ENCODE measurements around the gene ABHD6. TPM values are rescaled to one million over a fixed set of nuclear protein-coding genes. Genes with fewer than 3 reads are reported as not detected.
"Not testable (repeated sequence)": the region's sequence is repeated elsewhere in the genome, so short reads cannot be mapped to it uniquely, and the experiment has no call there.

Gene ABHD6
- total RNA-seq, 1 donor from 2014 or later: 7.4 TPM

- peaks cover 22% of the 10 kb centered on the region for H3K36me3 Mint-ChIP-seq (ENCODE audit: unreplicated experiment)
- TF ChIP-seq, protein P1, sequence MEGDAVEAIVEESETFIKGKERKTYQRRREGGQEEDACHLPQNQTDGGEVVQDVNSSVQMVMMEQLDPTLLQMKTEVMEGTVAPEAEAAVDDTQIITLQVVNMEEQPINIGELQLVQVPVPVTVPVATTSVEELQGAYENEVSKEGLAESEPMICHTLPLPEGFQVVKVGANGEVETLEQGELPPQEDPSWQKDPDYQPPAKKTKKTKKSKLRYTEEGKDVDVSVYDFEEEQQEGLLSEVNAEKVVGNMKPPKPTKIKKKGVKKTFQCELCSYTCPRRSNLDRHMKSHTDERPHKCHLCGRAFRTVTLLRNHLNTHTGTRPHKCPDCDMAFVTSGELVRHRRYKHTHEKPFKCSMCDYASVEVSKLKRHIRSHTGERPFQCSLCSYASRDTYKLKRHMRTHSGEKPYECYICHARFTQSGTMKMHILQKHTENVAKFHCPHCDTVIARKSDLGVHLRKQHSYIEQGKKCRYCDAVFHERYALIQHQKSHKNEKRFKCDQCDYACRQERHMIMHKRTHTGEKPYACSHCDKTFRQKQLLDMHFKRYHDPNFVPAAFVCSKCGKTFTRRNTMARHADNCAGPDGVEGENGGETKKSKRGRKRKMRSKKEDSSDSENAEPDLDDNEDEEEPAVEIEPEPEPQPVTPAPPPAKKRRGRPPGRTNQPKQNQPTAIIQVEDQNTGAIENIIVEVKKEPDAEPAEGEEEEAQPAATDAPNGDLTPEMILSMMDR (IDR thresholded peaks at IDR 0.05): no peak
- H3K4me3 Mint-ChIP-seq (ENCODE audit: unreplicated experiment): no peak overlapping the region
- H3K27ac Mint-ChIP-seq (ENCODE audit: unreplicated experiment): no peak overlapping the region
- H3K4me1 Mint-ChIP-seq (ENCODE audit: unreplicated experiment): peaks cover 10% of the 10 kb centered on the region
- H3K9me3 Mint-ChIP-seq (ENCODE audit: unreplicated experiment): no peaks in the 10 kb centered on the region
- DNase-seq (ENCODE audit: extremely low spot score, unreplicated experiment): no peak
- H3K27me3 Mint-ChIP-seq (ENCODE audit: unreplicated experiment): no peaks in the 10 kb centered on the region
These were observed 36.5 kb downstream of the ABHD6 start for GRCh38 chr3:58274027-58274614.

- Mint-ChIP-seq H3K27me3 (ENCODE audit: unreplicated experiment) (no peaks in the 10 kb centered on the region), H3K4me1 (ENCODE audit: unreplicated experiment) (no peaks in the 10 kb centered on the region), H3K4me3 (ENCODE audit: unreplicated experiment) (no peak overlapping the region), H3K36me3 (ENCODE audit: unreplicated experiment) (peaks cover 23% of the 10 kb centered on the region), H3K27ac (ENCODE audit: unreplicated experiment) (no peak overlapping the region), H3K9me3 (ENCODE audit: unreplicated experiment) (no peaks in the 10 kb centered on the region)
- DNase-seq (ENCODE audit: extremely low spot score, unreplicated experiment): no peak
- TF ChIP-seq, protein P1 (IDR thresholded peaks at IDR 0.05): no peak
These were observed 43.5 kb downstream of the ABHD6 start for GRCh38 chr3:58281069-58281468.

GRCh38 chr3:58285334-58285733 is 47.7 kb downstream of the ABHD6 start:
- Mint-ChIP-seq H3K36me3 (ENCODE audit: unreplicated experiment) (peaks cover 8% of the 10 kb centered on the region), H3K9me3 (ENCODE audit: unreplicated experiment) (no peaks in the 10 kb centered on the region), H3K4me3 (ENCODE audit: unreplicated experiment) (no peak overlapping the region), H3K4me1 (ENCODE audit: unreplicated experiment) (no peaks in the 10 kb centered on the region), H3K27me3 (ENCODE audit: unreplicated experiment) (no peaks in the 10 kb centered on the region), H3K27ac (ENCODE audit: unreplicated experiment) (no peak overlapping the region)
- DNase-seq (ENCODE audit: extremely low spot score, unreplicated experiment): no peak
- TF ChIP-seq, protein P1 (IDR thresholded peaks at IDR 0.05): no peak

GRCh38 chr3:58287354-58287753 is 49.8 kb downstream of the ABHD6 start:
- Mint-ChIP-seq H3K4me3 (ENCODE audit: unreplicated experiment) (no peak overlapping the region), H3K27ac (ENCODE audit: unreplicated experiment) (no peak overlapping the region), H3K36me3 (ENCODE audit: unreplicated experiment) (peaks cover 7% of the 10 kb centered on the region), H3K9me3 (ENCODE audit: unreplicated experiment) (no peaks in the 10 kb centered on the region), H3K4me1 (ENCODE audit: unreplicated experiment) (no peaks in the 10 kb centered on the region), H3K27me3 (ENCODE audit: unreplicated experiment) (no peaks in the 10 kb centered on the region)
- TF ChIP-seq, protein P1 (IDR thresholded peaks at IDR 0.05): no peak
- DNase-seq (ENCODE audit: extremely low spot score, unreplicated experiment): peak; percentile 44

GRCh38 chr3:58288011-58288728 is 50.6 kb downstream of the ABHD6 start:
- Mint-ChIP-seq H3K4me1 (ENCODE audit: unreplicated experiment) (no peaks in the 10 kb centered on the region), H3K36me3 (ENCODE audit: unreplicated experiment) (peaks cover 5% of the 10 kb centered on the region), H3K27ac (ENCODE audit: unreplicated experiment) (no peak overlapping the region), H3K4me3 (ENCODE audit: unreplicated experiment) (no peak overlapping the region), H3K9me3 (ENCODE audit: unreplicated experiment) (no peaks in the 10 kb centered on the region), H3K27me3 (ENCODE audit: unreplicated experiment) (no peaks in the 10 kb centered on the region)
- TF ChIP-seq, protein P1 (IDR thresholded peaks at IDR 0.05): no peak
- peak; percentile 54 for DNase-seq (ENCODE audit: extremely low spot score, unreplicated experiment)

- H3K36me3 Mint-ChIP-seq (ENCODE audit: unreplicated experiment); H3K4me1 Mint-ChIP-seq (ENCODE audit: unreplicated experiment): not testable (repeated sequence)
These were observed 51.5 kb downstream of the ABHD6 start for GRCh38 chr3:58288964-58289613.

DNA sequence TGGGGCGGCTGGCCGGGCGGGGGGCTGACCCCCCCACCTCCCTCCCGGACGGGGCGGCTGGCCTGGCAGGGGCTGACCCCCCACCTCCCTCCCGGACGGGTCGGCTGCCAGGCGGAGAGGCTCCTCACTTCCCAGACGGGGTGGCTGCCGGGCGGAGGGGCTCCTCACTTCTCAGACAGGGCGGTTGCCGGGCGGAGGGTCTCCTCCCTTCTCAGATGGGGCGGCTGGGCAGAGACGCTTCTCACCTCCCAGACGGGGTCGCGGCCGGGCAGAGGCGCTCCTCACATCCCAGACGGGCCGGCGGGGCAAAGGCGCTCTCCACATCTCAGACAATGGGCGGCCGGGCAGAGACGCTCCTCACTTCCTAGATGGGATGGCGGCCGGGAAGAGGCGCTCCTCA is 52.9 kb downstream of the ABHD6 start:
- H3K27ac Mint-ChIP-seq (ENCODE audit: unreplicated experiment); H3K36me3 Mint-ChIP-seq (ENCODE audit: unreplicated experiment); H3K27me3 Mint-ChIP-seq (ENCODE audit: unreplicated experiment); H3K4me3 Mint-ChIP-seq (ENCODE audit: unreplicated experiment); H3K9me3 Mint-ChIP-seq (ENCODE audit: unreplicated experiment); H3K4me1 Mint-ChIP-seq (ENCODE audit: unreplicated experiment): not testable (repeated sequence)
- DNase-seq (ENCODE audit: extremely low spot score, unreplicated experiment): peak; percentile 54

More at GRCh38 chr3:58288964-58289613, 51.5 kb downstream of the ABHD6 start:
- H3K27me3 Mint-ChIP-seq (ENCODE audit: unreplicated experiment); H3K27ac Mint-ChIP-seq (ENCODE audit: unreplicated experiment); H3K4me3 Mint-ChIP-seq (ENCODE audit: unreplicated experiment); H3K9me3 Mint-ChIP-seq (ENCODE audit: unreplicated experiment); DNase-seq (ENCODE audit: extremely low spot score, unreplicated experiment): not testable (repeated sequence)
